GM12891 (cell line): Measurements from ENCODE around the gene OSBPL5.

Experiments
- POLR2A ChIP-seq: IDR thresholded peaks from 2 replicates; pipeline ENCODE4 v1.6.1; 2011; ENCODE audit warnings: low read depth, low read length, control low read depth
- POLR2AphosphoS5 ChIP-seq: IDR thresholded peaks from 2 replicates; pipeline ENCODE4 v1.6.1; 2011; ENCODE audit warnings: low read depth, low read length, control low read depth

DNA sequence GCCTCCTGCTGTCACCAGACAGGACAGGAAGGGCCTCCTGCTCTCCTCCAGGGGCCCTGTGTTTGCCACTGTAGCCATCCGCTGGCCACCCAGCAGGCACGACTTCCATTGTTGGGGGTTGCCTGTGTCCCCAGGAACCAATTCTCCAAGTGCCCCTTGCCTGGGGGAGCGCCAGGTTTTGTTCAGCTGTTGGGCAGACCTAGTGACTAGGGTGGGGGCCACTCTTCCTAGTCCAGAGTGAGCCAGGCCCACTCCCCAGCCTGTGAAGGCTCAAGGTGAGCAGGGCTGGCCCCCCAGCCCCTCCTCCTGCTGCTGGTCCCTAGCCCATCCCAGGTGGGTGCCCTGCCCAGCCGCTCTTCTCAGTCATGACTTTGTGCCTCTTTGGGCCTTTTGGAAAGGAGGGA is 30.9 kb downstream of the OSBPL5 start:
- TF ChIP-seq POLR2A, result no peak
- no peak for TF ChIP-seq POLR2AphosphoS5
